Motor neuron (in vitro differentiated cells): Measurements from ENCODE around the gene ADORA2A. TPM values are rescaled to one million over a fixed set of nuclear protein-coding genes. Genes with fewer than 3 reads are reported as not detected.

Experiments
- ATAC-seq, 8 experiments: fragments of 200-7000 bp; cut with Tn5 transposase; replicated peaks in 6 of 8; 2 replicates each; pipeline ENCODE4 v1.8.0; 2021; ENCODE audit warnings: mild to moderate bottlenecking in 8 of 8, moderate library complexity in 8 of 8
- H3K27ac ChIP-seq, 2 donors: fragments of 250-450 bp; sonication (Bioruptor Pico); 2 replicates each; pipeline ENCODE4 v1.9.0; 2021; ENCODE audit warnings: antibody characterized with exemption in 2 of 2, mild to moderate bottlenecking in 2 of 2, moderate library complexity in 1 of 2
- H3K4me1 ChIP-seq, 2 donors: fragments of 250-450 bp; sonication (Bioruptor Pico); replicated peaks in 1 of 2; 2 replicates each; pipeline ENCODE4 v1.6.1; 2021; ENCODE audit warnings: antibody characterized with exemption in 2 of 2, mild to moderate bottlenecking in 2 of 2, moderate library complexity in 1 of 2
- H3K4me3 ChIP-seq, 5 donors: fragments of 250-450 bp; sonication (Bioruptor Pico); 2 replicates each; pipeline ENCODE4 v1.9.0; 2021; ENCODE audit warnings: antibody characterized with exemption in 5 of 5, mild to moderate bottlenecking in 5 of 5, moderate library complexity in 4 of 5
- WGBS, 10 experiments: fragments of 450-650 bp; shearing (Covaris generic); methylation state at CpG; one replicate each; pipeline ENCODE4 v1.0.0; 2022; 5-methylcytosine and 5-hydroxymethylcytosine counted together
- in situ Hi-C, 9 experiments: fragments of 400-800 bp; cut with MboI; loops; one replicate each; pipeline ENCODE4 v1.15.0; 2021; ENCODE audit warnings: low sequenced_read_pairs in 9 of 9, low pct_unique_long_range_greater_than_20kb in 2 of 9; ENCODE audit not compliant: unreplicated experiment in 9 of 9
- total RNA-seq, 8 experiments: library from RNA; unstranded; fragments of 300-600 nt; gene quantifications; 2 replicates each; pipeline versions ENCODE4 v1.2.3 to v1.2.4, GENCODE V29; 2022

Gene ADORA2A
- total RNA-seq, 8 experiments from 2014 or later: 0.20 to 3.4 (median 2.1) TPM

- WGBS, 10 experiments: 50 to 100% (median 97%) methylated on average over 1 to 10 of the region's 26 CpGs; no CpG with 5 or more reads in 1 of the 10 experiments
- in situ Hi-C loops: no loop called here
- H3K4me3 ChIP-seq: no peak overlapping the region
- peaks cover 0 to 2% of the 10 kb centered on the region in 2 donors for H3K4me1 ChIP-seq
- no peak overlapping the region for H3K27ac ChIP-seq
- no peak for ATAC-seq
These were observed 12.1 kb upstream of the ADORA2A start for GRCh38 chr22:24414984-24415945.

- ATAC-seq: peak in 2 of 8 experiments; percentile 16 to 31
- WGBS, 10 experiments: 100% methylated on average over 1 of the region's 8 CpGs; no CpG with 5 or more reads in 7 of the 10 experiments
- in situ Hi-C loops: no loop called here
- Histone ChIP-seq H3K4me3 (no peak overlapping the region), H3K4me1 (peaks cover 0 to 7% of the 10 kb centered on the region in 2 donors), H3K27ac (no peak overlapping the region)
These were observed 11.3 kb upstream of the ADORA2A start for GRCh38 chr22:24416095-24416494.

- Histone ChIP-seq H3K27ac (no peak overlapping the region), H3K4me1 (peaks cover 0 to 7% of the 10 kb centered on the region in 2 donors), H3K4me3 (no peak overlapping the region)
- 60 to 100% (median 67%) methylated on average over 1 of the region's 6 CpGs; no CpG with 5 or more reads in 7 of the 10 experiments for WGBS, 10 experiments
- no peak for ATAC-seq
- in situ Hi-C loops: no loop called here
These were observed 10.8 kb upstream of the ADORA2A start for GRCh38 chr22:24416611-24417010.

GRCh38 chr22:24417200-24417599 lies 10.2 kb upstream of the ADORA2A start:
- H3K4me1 ChIP-seq: peaks cover 0 to 7% of the 10 kb centered on the region in 2 donors
- WGBS, 10 experiments: 87 to 100% (median 100%) methylated on average over 1 to 4 of the region's 7 CpGs; no CpG with 5 or more reads in 2 of the 10 experiments
- no peak overlapping the region for H3K27ac ChIP-seq
- no peak for ATAC-seq
- H3K4me3 ChIP-seq: no peak overlapping the region
- in situ Hi-C loops: no loop called here

GRCh38 chr22:24417901-24418641 lies 9.3 kb upstream of the ADORA2A start:
- in situ Hi-C loops: no loop called here
- peak in 1 of 8 experiments; percentile 12 for ATAC-seq

GRCh38 chr22:24418786-24419474 lies 8.5 kb upstream of the ADORA2A start:
- no peak for ATAC-seq
- H3K4me1 ChIP-seq: peaks cover 0 to 7% of the 10 kb centered on the region in 2 donors
- WGBS, 10 experiments: 20 to 100% (median 95%) methylated on average over 1 to 4 of the region's 16 CpGs; no CpG with 5 or more reads in 5 of the 10 experiments
- in situ Hi-C loops: no loop called here
- H3K27ac ChIP-seq: no peak overlapping the region
- no peak overlapping the region for H3K4me3 ChIP-seq

More at GRCh38 chr22:24417901-24418641, 9.3 kb upstream of the ADORA2A start:
- Histone ChIP-seq H3K4me3 (no peak overlapping the region), H3K27ac (no peak overlapping the region), H3K4me1 (peaks cover 0 to 7% of the 10 kb centered on the region in 2 donors)
- 91 to 100% (median 100%) methylated on average over 1 to 7 of the region's 16 CpGs; no CpG with 5 or more reads in 5 of the 10 experiments for WGBS, 10 experiments

GRCh38 chr22:24419475-24419850 lies 7.9 kb upstream of the ADORA2A start:
- H3K27ac ChIP-seq: no peak overlapping the region
- in situ Hi-C loops: no loop called here
- no peak for ATAC-seq

GRCh38 chr22:24420072-24420976 lies 7.1 kb upstream of the ADORA2A start:
- ATAC-seq: peak in 5 of 8 experiments; percentile 5 to 40 (median 16)
- in situ Hi-C loops: loop anchor here in 2 of 9 experiments (10.0 kb wide), 2 partner anchors 94 to 104 kb away; no protein-coding TSS in a partner anchor
- WGBS, 10 experiments: 27 to 100% methylated on average over 2 to 3 of the region's 18 CpGs; no CpG with 5 or more reads in 8 of the 10 experiments
- Histone ChIP-seq H3K4me3 (no peak overlapping the region), H3K27ac (no peak overlapping the region), H3K4me1 (peaks cover 0 to 12% of the 10 kb centered on the region in 2 donors)

More at GRCh38 chr22:24419475-24419850, 7.9 kb upstream of the ADORA2A start:
- H3K4me3 ChIP-seq: no peak overlapping the region
- WGBS, 10 experiments: 60 to 100% methylated on average over 1 of the region's 7 CpGs; no CpG with 5 or more reads in 8 of the 10 experiments
- peaks cover 0 to 9% of the 10 kb centered on the region in 2 donors for H3K4me1 ChIP-seq

- Histone ChIP-seq H3K4me1 (peaks cover 0 to 12% of the 10 kb centered on the region in 2 donors), H3K4me3 (no peak overlapping the region), H3K27ac (no peak overlapping the region)
- no peak for ATAC-seq
- in situ Hi-C loops: loop anchor here in 2 of 9 experiments (10.0 kb wide), 2 partner anchors 94 to 104 kb away; no protein-coding TSS in a partner anchor
- 15 to 100% (median 95%) methylated on average over 1 to 6 of the region's 11 CpGs; no CpG with 5 or more reads in 5 of the 10 experiments for WGBS, 10 experiments
These were observed 6.4 kb upstream of the ADORA2A start for GRCh38 chr22:24420977-24421343.

- in situ Hi-C loops: loop anchor here in 2 of 9 experiments (10.0 kb wide), 2 partner anchors 93 to 103 kb away; no protein-coding TSS in a partner anchor
- no peak overlapping the region for H3K4me3 ChIP-seq
- 0 to 100% (median 83%) methylated on average over 1 to 3 of the region's 9 CpGs; no CpG with 5 or more reads in 5 of the 10 experiments for whole genome bisulfite sequencing, 10 experiments
- H3K4me1 ChIP-seq: peaks cover 0 to 12% of the 10 kb centered on the region in 2 donors
- peak in 1 of 8 experiments; percentile 3 for ATAC-seq
- no peak overlapping the region for H3K27ac ChIP-seq
These were observed 5.9 kb upstream of the ADORA2A start for GRCh38 chr22:24421428-24421931.

GRCh38 chr22:24422102-24422665 lies 5.2 kb upstream of the ADORA2A start:
- H3K27ac ChIP-seq: no peak overlapping the region
- 33 to 100% (median 95%) methylated on average over 1 to 3 of the region's 5 CpGs; no CpG with 5 or more reads in 7 of the 10 experiments for WGBS, 10 experiments
- no peak overlapping the region for H3K4me3 ChIP-seq
- ATAC-seq: no peak
- H3K4me1 ChIP-seq: peaks cover 0 to 12% of the 10 kb centered on the region in 2 donors
- in situ Hi-C loops: loop anchor here in 2 of 9 experiments (10.0 kb wide), 2 partner anchors 93 to 103 kb away; no protein-coding TSS in a partner anchor
